NB4 (cell line): ENCODE measurements around the gene PTPRG.

ENCODE experiments used
- DNase-seq: peaks from one replicate; pipeline ENCODE4 v3.0.0; 2010; ENCODE audit warnings: low read depth
- H3K4me3 ChIP-seq: one replicate; pipeline ENCODE4 v1.5.1; 2011; ENCODE audit warnings: mild to moderate bottlenecking, low read depth, low read length, moderate library complexity
- MYC ChIP-seq: IDR thresholded peaks from 2 replicates; pipeline ENCODE4 v1.6.1; 2011; ENCODE audit warnings: low read depth, low read length
- POLR2A ChIP-seq: IDR thresholded peaks from 2 replicates; pipeline ENCODE4 v1.6.1; 2011; ENCODE audit warnings: mild to moderate bottlenecking; ENCODE audit not compliant: insufficient read length; ENCODE audit errors: extremely low read depth
- TF ChIP-seq, protein P1 (sequence below): IDR thresholded peaks from one replicate; pipeline ENCODE4 v1.5.1; 2012; ENCODE audit warnings: low read depth, low read length
- TF ChIP-seq, protein P2 (sequence below): IDR thresholded peaks from 2 replicates; pipeline ENCODE4 v1.6.1; 2011; ENCODE audit warnings: low read depth, low read length

Gene PTPRG

DNA sequence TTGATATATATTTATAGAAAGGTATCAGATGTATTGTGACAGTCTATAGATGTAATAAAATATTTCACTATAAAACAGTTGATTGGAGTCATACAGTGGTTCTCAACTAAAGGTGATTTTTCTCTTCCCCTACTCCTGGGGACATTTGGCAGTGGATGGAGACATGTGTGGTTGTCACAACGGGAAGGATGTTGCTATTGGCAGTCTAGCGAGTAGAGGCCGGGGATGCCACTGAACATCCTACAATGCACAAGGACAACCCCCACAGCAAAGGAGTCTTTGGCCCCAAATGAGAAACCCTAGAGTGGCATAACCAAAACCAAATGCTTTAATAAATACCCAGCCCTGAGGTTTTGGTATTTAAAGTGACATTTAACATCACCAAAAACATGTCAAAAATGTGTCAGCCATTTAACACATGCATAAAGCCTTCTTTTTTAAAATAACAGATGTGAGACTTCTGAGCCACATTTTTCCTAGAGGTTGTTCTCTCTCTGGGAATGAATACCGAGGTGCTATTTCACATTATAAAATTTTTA lies 367.5 kb downstream of the PTPRG start:
- TF ChIP-seq POLR2A (no peak), MYC (no peak)
- TF ChIP-seq, protein P1, sequence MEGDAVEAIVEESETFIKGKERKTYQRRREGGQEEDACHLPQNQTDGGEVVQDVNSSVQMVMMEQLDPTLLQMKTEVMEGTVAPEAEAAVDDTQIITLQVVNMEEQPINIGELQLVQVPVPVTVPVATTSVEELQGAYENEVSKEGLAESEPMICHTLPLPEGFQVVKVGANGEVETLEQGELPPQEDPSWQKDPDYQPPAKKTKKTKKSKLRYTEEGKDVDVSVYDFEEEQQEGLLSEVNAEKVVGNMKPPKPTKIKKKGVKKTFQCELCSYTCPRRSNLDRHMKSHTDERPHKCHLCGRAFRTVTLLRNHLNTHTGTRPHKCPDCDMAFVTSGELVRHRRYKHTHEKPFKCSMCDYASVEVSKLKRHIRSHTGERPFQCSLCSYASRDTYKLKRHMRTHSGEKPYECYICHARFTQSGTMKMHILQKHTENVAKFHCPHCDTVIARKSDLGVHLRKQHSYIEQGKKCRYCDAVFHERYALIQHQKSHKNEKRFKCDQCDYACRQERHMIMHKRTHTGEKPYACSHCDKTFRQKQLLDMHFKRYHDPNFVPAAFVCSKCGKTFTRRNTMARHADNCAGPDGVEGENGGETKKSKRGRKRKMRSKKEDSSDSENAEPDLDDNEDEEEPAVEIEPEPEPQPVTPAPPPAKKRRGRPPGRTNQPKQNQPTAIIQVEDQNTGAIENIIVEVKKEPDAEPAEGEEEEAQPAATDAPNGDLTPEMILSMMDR: no peak
- TF ChIP-seq, protein P2, sequence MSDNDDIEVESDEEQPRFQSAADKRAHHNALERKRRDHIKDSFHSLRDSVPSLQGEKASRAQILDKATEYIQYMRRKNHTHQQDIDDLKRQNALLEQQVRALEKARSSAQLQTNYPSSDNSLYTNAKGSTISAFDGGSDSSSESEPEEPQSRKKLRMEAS: no peak
- DNase-seq: no peak
- no peak overlapping the region for H3K4me3 ChIP-seq

DNA sequence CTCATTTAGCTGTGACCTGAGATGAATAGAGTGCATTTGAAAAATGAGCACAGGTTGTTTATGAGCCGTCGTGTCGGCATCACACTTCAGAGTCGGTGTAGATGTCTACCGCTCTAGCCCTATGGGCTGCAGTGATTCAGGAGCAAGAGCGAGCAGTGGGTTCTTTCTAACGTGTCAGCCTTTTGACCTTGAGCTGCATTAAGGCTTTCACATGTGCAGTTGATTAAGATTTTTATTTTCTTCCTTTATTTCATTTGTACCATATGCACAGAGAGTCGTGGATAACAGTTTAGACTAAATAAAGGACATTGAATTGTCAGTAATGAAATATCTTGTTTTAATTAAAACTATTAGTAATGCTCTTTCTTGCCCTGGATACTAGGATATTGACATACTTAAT lies 368.2 kb downstream of the PTPRG start:
- no peak overlapping the region for H3K4me3 ChIP-seq
- DNase-seq: no peak
- TF ChIP-seq, protein P1: no peak
- TF ChIP-seq, protein P2: no peak
- no peak for TF ChIP-seq MYC

DNA sequence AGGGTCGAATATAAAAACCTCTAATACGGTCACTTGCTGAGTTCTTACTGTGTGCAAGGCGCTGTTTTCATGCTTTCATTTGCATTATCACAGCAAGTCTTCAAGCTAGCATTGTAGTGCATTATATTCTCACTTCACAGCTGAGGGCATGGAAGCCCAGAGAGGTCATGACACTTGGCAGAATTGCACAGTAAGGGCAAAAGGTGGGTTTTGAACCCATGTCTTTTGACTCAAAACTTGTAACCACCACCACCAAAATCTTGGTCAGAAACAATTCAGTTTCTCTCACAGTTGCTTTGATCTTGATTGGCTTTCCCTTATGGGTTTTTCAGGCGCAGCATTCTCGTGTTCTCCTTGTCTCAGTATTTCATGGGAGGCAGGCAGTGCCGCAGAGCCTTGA lies 371.1 kb downstream of the PTPRG start:
- H3K4me3 ChIP-seq: no peak overlapping the region
- no peak for DNase-seq
- TF ChIP-seq, protein P2: no peak
- no peak for TF ChIP-seq MYC
- TF ChIP-seq POLR2A: no peak
- TF ChIP-seq, protein P1: no peak

DNA sequence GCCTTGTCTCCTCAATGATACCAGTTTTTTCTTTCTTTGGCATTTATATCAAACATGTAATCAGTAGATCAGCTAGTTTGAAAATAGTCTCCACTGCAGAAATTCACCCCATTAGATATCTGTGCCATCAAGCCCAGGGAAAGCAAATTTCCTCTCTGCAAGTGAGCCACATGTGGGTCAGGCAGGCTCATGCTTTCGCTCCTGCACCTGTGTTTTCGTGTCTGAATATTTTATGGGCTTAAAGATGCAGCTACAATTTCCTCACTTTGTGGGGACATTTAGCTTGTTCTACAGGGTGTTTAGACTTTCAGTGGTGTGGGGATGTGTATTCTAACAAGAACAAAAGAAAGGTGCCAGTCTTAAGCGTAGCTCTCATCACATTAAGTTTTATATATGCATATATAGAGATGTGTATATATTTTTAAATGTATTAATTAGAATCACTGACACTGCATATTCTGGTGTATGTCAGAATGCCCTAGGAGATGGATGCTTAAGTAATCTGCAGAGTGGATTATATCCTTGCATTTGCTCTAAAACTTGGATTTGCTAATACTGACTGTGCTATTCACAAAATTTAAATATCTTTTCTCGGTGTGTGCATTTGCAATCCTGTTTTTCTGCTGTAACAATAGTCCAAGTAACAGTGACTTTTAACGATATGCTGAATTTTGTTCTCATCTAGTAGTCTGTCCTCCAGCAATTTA lies 372.6 kb downstream of the PTPRG start:
- TF ChIP-seq, protein P1: no peak
- TF ChIP-seq MYC (no peak), POLR2A (no peak)
- TF ChIP-seq, protein P2: no peak
- no peak overlapping the region for H3K4me3 ChIP-seq
- DNase-seq: no peak

DNA sequence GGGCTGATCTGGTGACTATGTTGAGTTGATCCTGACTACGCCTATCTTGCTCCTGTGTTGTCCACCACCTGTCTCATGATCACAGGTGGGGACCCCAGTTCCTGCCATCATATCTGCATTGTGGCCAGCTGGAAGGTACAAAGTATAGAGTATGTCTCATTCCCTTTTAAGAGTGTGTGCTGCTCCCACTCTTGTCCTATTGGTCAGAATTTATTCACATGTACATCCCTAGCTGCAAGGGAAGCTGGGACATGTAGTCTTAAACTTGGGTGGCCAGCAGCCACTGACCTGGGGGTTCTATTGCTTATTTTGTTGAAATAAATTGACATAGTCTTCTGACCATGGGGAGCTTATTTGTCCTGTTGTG lies 373.1 kb downstream of the PTPRG start:
- no peak overlapping the region for H3K4me3 ChIP-seq
- no peak for DNase-seq
- TF ChIP-seq, protein P2: no peak
- TF ChIP-seq, protein P1: no peak
- TF ChIP-seq MYC: no peak
- TF ChIP-seq POLR2A: no peak

- TF ChIP-seq MYC: no peak
- TF ChIP-seq POLR2A: no peak
- TF ChIP-seq, protein P1: no peak
- TF ChIP-seq, protein P2: no peak
- no peak for DNase-seq
- no peak overlapping the region for H3K4me3 ChIP-seq
Observed at GRCh38 chr3:61935814-61936213, 374.4 kb downstream of the PTPRG start.
